GM21381 (cell line): Measurements from ENCODE around the gene H6PD.

ENCODE experiments used
- ATAC-seq: cut with Tn5 transposase; IDR thresholded peaks from one replicate; pipeline ENCODE4 v1.9.1; 2021; ENCODE audit warnings: mild to moderate bottlenecking, moderate library complexity; ENCODE audit not compliant: unreplicated experiment

Gene H6PD

GRCh38 chr1:9207086-9207485 lies 27.5 kb upstream of the H6PD start:
- no peak for ATAC-seq

GRCh38 chr1:9207715-9208114 lies 26.9 kb upstream of the H6PD start:
- no peak for ATAC-seq

- ATAC-seq: no peak
Measured at GRCh38 chr1:9211291-9211811, 23.2 kb upstream of the H6PD start.

- no peak for ATAC-seq
Measured at GRCh38 chr1:9212735-9213134, 21.8 kb upstream of the H6PD start.

- ATAC-seq: no peak
Measured at GRCh38 chr1:9213956-9214355, 20.6 kb upstream of the H6PD start.

- ATAC-seq: no peak
Measured at GRCh38 chr1:9218917-9219316, 15.7 kb upstream of the H6PD start.

- no peak for ATAC-seq
Measured at GRCh38 chr1:9222846-9223625, 11.5 kb upstream of the H6PD start.

GRCh38 chr1:9224664-9225410 lies 9.7 kb upstream of the H6PD start:
- no peak for ATAC-seq

GRCh38 chr1:9225411-9225785 lies 9.2 kb upstream of the H6PD start:
- no peak for ATAC-seq

- no peak for ATAC-seq
Measured at GRCh38 chr1:9228609-9229008, 6.0 kb upstream of the H6PD start.

- no peak for ATAC-seq
Measured at GRCh38 chr1:9229549-9229948, 5.0 kb upstream of the H6PD start.

- no peak for ATAC-seq
Measured at GRCh38 chr1:9230869-9231533, 3.6 kb upstream of the H6PD start.

- no peak for ATAC-seq
Measured at GRCh38 chr1:9231648-9232332, 2.8 kb upstream of the H6PD start.

- ATAC-seq: no peak
Measured at GRCh38 chr1:9233241-9233941, 1.2 kb upstream of the H6PD start.

- ATAC-seq: no peak
Measured at GRCh38 chr1:9233942-9234222, 692 bp upstream of the H6PD start.

GRCh38 chr1:9235096-9235459 lies 504 bp downstream of the H6PD start:
- no peak for ATAC-seq

- no peak for ATAC-seq
Measured at GRCh38 chr1:9235560-9235959, 986 bp downstream of the H6PD start.

- ATAC-seq: no peak
Measured at GRCh38 chr1:9238134-9238533, 3.6 kb downstream of the H6PD start.

- no peak for ATAC-seq
Measured at GRCh38 chr1:9238550-9238949, 4.0 kb downstream of the H6PD start.

- peak; percentile 42 for ATAC-seq
Measured at GRCh38 chr1:9239622-9240401, 5.2 kb downstream of the H6PD start.
